ENCODE data around the gene ADRA2B.

DNA sequence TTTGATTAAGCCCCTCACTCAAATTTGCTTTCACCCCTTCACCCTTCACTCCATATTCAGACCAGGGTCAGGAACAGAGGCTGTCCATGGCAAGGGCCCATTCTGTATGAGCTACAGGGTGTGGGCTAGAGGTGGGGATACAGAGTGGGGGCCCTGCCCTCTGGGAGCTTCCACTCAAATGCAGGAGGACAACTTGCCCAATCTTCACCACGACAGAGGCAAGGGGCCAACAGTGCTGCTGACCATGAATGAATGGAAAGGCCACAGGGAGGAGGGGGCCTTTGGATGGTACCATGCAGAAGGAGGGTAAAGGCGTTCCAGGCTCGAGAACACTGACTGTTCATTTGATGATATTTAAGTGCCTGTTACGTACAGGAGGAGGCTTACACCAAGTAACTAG lies 22.8 kb downstream of the ADRA2B start:
- TF ChIP-seq POLR2AphosphoS5 (IDR thresholded peaks at IDR 0.05; ENCODE audit: insufficient read depth in 1 of 2, low read depth in 1 of 2) (no peak), POLR2A (IDR thresholded peaks at IDR 0.05) (no peak)
- TF ChIP-seq, protein P1, sequence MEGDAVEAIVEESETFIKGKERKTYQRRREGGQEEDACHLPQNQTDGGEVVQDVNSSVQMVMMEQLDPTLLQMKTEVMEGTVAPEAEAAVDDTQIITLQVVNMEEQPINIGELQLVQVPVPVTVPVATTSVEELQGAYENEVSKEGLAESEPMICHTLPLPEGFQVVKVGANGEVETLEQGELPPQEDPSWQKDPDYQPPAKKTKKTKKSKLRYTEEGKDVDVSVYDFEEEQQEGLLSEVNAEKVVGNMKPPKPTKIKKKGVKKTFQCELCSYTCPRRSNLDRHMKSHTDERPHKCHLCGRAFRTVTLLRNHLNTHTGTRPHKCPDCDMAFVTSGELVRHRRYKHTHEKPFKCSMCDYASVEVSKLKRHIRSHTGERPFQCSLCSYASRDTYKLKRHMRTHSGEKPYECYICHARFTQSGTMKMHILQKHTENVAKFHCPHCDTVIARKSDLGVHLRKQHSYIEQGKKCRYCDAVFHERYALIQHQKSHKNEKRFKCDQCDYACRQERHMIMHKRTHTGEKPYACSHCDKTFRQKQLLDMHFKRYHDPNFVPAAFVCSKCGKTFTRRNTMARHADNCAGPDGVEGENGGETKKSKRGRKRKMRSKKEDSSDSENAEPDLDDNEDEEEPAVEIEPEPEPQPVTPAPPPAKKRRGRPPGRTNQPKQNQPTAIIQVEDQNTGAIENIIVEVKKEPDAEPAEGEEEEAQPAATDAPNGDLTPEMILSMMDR (IDR thresholded peaks at IDR 0.05) = no peak
